Liver (tissue), 9 donors: ENCODE data around the gene ACOT9. TPM values are rescaled to one million over a fixed set of nuclear protein-coding genes. Genes with fewer than 3 reads are reported as not detected.

Source experiments
- DNase-seq: peaks from one replicate; pipeline ENCODE4 v3.0.0-alpha.2; 2017; ENCODE audit warnings: low spot score
- H3K27ac ChIP-seq, 2 donors: one replicate each; pipeline ENCODE4 v1.7.0; 2013; ENCODE audit warnings: inconsistent platforms in 2 of 2, low read length in 2 of 2, control low read depth in 1 of 2, low read depth in 1 of 2, mild to moderate bottlenecking in 1 of 2
- H3K27me3 ChIP-seq, 4 donors: one replicate each; pipeline versions ENCODE4 v1.6.1 to v1.7.0; 2013; ENCODE audit warnings: low read length in 3 of 4, inconsistent platforms in 1 of 4, mild to moderate bottlenecking in 1 of 4, moderate library complexity in 1 of 4; ENCODE audit not compliant: control insufficient read depth in 4 of 4, insufficient read depth in 4 of 4
- H3K36me3 ChIP-seq, 4 donors: one replicate each; pipeline versions ENCODE4 v1.6.1 to v1.7.0; 2013; ENCODE audit warnings: low read length in 3 of 4, mild to moderate bottlenecking in 3 of 4, low read depth in 1 of 4, moderate library complexity in 1 of 4; ENCODE audit not compliant: control insufficient read depth in 4 of 4, insufficient read depth in 3 of 4
- H3K4me1 ChIP-seq, 4 donors: one replicate each; pipeline versions ENCODE4 v1.6.1 to v1.7.0; 2013; ENCODE audit warnings: low read length in 3 of 4, mild to moderate bottlenecking in 3 of 4, moderate library complexity in 1 of 4; ENCODE audit not compliant: control insufficient read depth in 4 of 4, insufficient read depth in 4 of 4
- H3K4me3 ChIP-seq, 3 donors: one replicate each; pipeline versions ENCODE4 v1.6.1 to v1.7.0; 2013; ENCODE audit warnings: low read length in 3 of 3, control low read depth in 1 of 3, low read depth in 1 of 3, mild to moderate bottlenecking in 1 of 3
- H3K9ac ChIP-seq, 2 donors: one replicate each; pipeline ENCODE4 v1.7.0; 2013; ENCODE audit warnings: low read length in 2 of 2, mild to moderate bottlenecking in 2 of 2, moderate library complexity in 2 of 2, control low read depth in 1 of 2, low read depth in 1 of 2
- H3K9me3 ChIP-seq, 4 donors: one replicate each; pipeline versions ENCODE4 v1.6.1 to v1.7.0; 2013; ENCODE audit warnings: low read length in 3 of 4; ENCODE audit not compliant: control insufficient read depth in 4 of 4
- ATF3 ChIP-seq: IDR thresholded peaks from 2 replicates; pipeline ENCODE4 v1.6.1; 2016; ENCODE audit warnings: antibody characterized with exemption
- CTCF ChIP-seq: fragments of 150-350 bp; IDR thresholded peaks from 2 replicates; pipeline ENCODE4 v1.5.1; 2017; ENCODE audit warnings: improper control_type of control experiment, low read depth, low read length; ENCODE audit not compliant: missing input control
- EGR1 ChIP-seq, 2 donors: IDR thresholded peaks; 2 replicates each; pipeline ENCODE4 v1.6.1; 2016 to 2018; ENCODE audit warnings: antibody characterized with exemption in 2 of 2, low read depth in 2 of 2
- FOXA1 ChIP-seq: IDR thresholded peaks from 2 replicates; pipeline ENCODE4 v1.6.1; 2016; ENCODE audit warnings: antibody characterized with exemption
- FOXA2 ChIP-seq: IDR thresholded peaks from 2 replicates; pipeline ENCODE4 v1.6.1; 2016; ENCODE audit warnings: antibody characterized with exemption
- GABPA ChIP-seq, 2 donors: IDR thresholded peaks in 1 of 2; conservative IDR thresholded peaks in 1 of 2; 2 replicates each; pipeline ENCODE4 v1.6.1; 2016; ENCODE audit warnings: antibody characterized with exemption in 2 of 2, mild to moderate bottlenecking in 1 of 2, moderate library complexity in 1 of 2
- HNF4A ChIP-seq, 2 donors: conservative IDR thresholded peaks; 2 replicates each; pipeline ENCODE4 v1.6.1; 2016; ENCODE audit warnings: antibody characterized with exemption in 2 of 2, mild to moderate bottlenecking in 2 of 2
- HNF4G ChIP-seq: IDR thresholded peaks from 2 replicates; pipeline ENCODE4 v1.6.1; 2016; ENCODE audit warnings: antibody characterized with exemption
- JUND ChIP-seq, 2 donors: IDR thresholded peaks; 2 replicates each; pipeline ENCODE4 v1.6.1; 2016; ENCODE audit warnings: antibody characterized with exemption in 2 of 2
- MAX ChIP-seq: IDR thresholded peaks from 2 replicates; pipeline ENCODE4 v1.6.1; 2016; ENCODE audit warnings: antibody characterized with exemption
- NR2F2 ChIP-seq: IDR thresholded peaks from 2 replicates; pipeline ENCODE4 v1.6.1; 2016; ENCODE audit warnings: antibody characterized with exemption
- RAD21 ChIP-seq, 2 donors: IDR thresholded peaks; 2 replicates each; pipeline ENCODE4 v1.6.1; 2016; ENCODE audit warnings: antibody characterized with exemption in 2 of 2, mild to moderate bottlenecking in 2 of 2
- REST ChIP-seq: IDR thresholded peaks from 2 replicates; pipeline ENCODE4 v1.6.1; 2016; ENCODE audit warnings: antibody characterized with exemption, mild to moderate bottlenecking
- RXRA ChIP-seq, 2 donors: IDR thresholded peaks; 2 replicates each; pipeline ENCODE4 v1.6.1; 2017 to 2018; ENCODE audit warnings: antibody characterized with exemption in 2 of 2, mild to moderate bottlenecking in 1 of 2
- SP1 ChIP-seq: IDR thresholded peaks from 2 replicates; pipeline ENCODE4 v1.6.1; 2018; ENCODE audit warnings: antibody characterized with exemption, mild to moderate bottlenecking
- TAF1 ChIP-seq: conservative IDR thresholded peaks from 2 replicates; pipeline ENCODE4 v1.6.1; 2016; ENCODE audit warnings: antibody characterized with exemption, mild to moderate bottlenecking
- YY1 ChIP-seq: IDR thresholded peaks from 2 replicates; pipeline ENCODE4 v1.6.1; 2016; ENCODE audit warnings: antibody characterized with exemption, mild to moderate bottlenecking
- ZBTB33 ChIP-seq: IDR thresholded peaks from 2 replicates; pipeline ENCODE4 v1.6.1; 2016; ENCODE audit warnings: antibody characterized with exemption
- WGBS: extraction: QIAGEN DNeasy Blood & Tissue Kit; methylation state at CpG from one replicate; pipeline ENCODE4 v1.1.7; 2013; 5-methylcytosine and 5-hydroxymethylcytosine counted together
- polyA plus RNA-seq, 2 donors: library from polyadenylated mRNA; stranded (reverse) in 1 of 2; unstranded in 1 of 2; fragments of 200-250 nt in 1 of 2; fragments of >200 nt in 1 of 2; fragmentation: Nextera tagmentation in 1 of 2; extraction: Ambion mirVana in 1 of 2; gene quantifications; one replicate each; pipeline versions ENCODE4 v1.2.1 to v1.2.3, GENCODE V29; 2013 to 2015
- total RNA-seq, 2 donors: library from RNA; depleted of rRNA; stranded (reverse); fragments of >200 nt; gene quantifications; one replicate each; pipeline ENCODE4 v1.2.3, GENCODE V29; 2014
- donor health status: healthy.
- donor health status: healthy.
- donor health status: healthy.
- donor health status: healthy.
- donor health status: healthy.

ACOT9 gene
- total and polyA plus RNA-seq, 4 donors = 9.3 to 16.3 (median 11.6) TPM

GRCh38 chrX:23766650-23767551 is 23.8 kb upstream of the ACOT9 start:
- no peaks in the 10 kb centered on the region for H3K9me3 ChIP-seq
- no peak overlapping the region for H3K27ac ChIP-seq
- no peak for TF ChIP-seq REST
- TF ChIP-seq HNF4G = no peak
- TF ChIP-seq ZBTB33 = no peak
- TF ChIP-seq JUND (IDR thresholded peaks at IDR 0.05) = no peak
- no peak for TF ChIP-seq EGR1 (IDR thresholded peaks at IDR 0.05; ENCODE audit: low read depth in 2 of 2)
- no peak for TF ChIP-seq YY1
- no peak for TF ChIP-seq RAD21 (IDR thresholded peaks at IDR 0.05)
- TF ChIP-seq HNF4A (conservative IDR thresholded peaks at IDR 0.05) = no peak
- no peak for TF ChIP-seq FOXA2
- no peak for TF ChIP-seq SP1
- no peak for TF ChIP-seq ATF3
- TF ChIP-seq NR2F2 = no peak
- no peak for TF ChIP-seq CTCF
- TF ChIP-seq RXRA (IDR thresholded peaks at IDR 0.05) = no peak
- no peak for TF ChIP-seq TAF1
- TF ChIP-seq GABPA (IDR thresholded peaks at IDR 0.05 in 1 of 2, conservative IDR thresholded peaks at IDR 0.05 in 1 of 2) = no peak
- TF ChIP-seq MAX = no peak
- TF ChIP-seq FOXA1 = no peak
- peaks cover 0 to 24% (median 13%) of the 10 kb centered on the region in 4 donors for H3K4me1 ChIP-seq
- 79% methylated on average over 28 of the region's 28 CpGs for WGBS
- no peaks in the 10 kb centered on the region for H3K36me3 ChIP-seq
- H3K4me3 ChIP-seq = no peak overlapping the region
- no peak for DNase-seq
- H3K9ac ChIP-seq = no peak overlapping the region
- no peaks in the 10 kb centered on the region for H3K27me3 ChIP-seq
